Naive thymus-derived CD8-positive, alpha-beta T cell (primary cell): Measurements from ENCODE around the gene C1orf174. TPM values are rescaled to one million over a fixed set of nuclear protein-coding genes. Genes with fewer than 3 reads are reported as not detected.
"Not testable (repeated sequence)": the region's sequence is repeated elsewhere in the genome, so short reads cannot be mapped to it uniquely, and the experiment has no call there.

Source experiments
- ATAC-seq, 2 donors: fragments of 150-1000 bp; cut with Tn5 transposase in 1 of 2; sonication (Bioruptor Pico), chemical (Tn5 transposase) in 1 of 2; 1 replicate in 1 of 2; 2 replicates in 1 of 2; pipeline ENCODE4 v1.10.0; 2021; ENCODE audit warnings: mild to moderate bottlenecking in 2 of 2, moderate library complexity in 2 of 2
- POLR2A ChIA-PET: fragments of 350-600 bp; sonication (Branson Sonifier 250); formaldehyde crosslinking; loops from one replicate; lab custom pipeline; 2021; ENCODE audit warnings: antibody characterized with exemption; lab: Charles Lee
- DNase-seq, 10 donors: peaks; one replicate each; pipeline versions ENCODE4 v3.0.0 to v3.0.0-alpha.2; 2020 to 2022
- H3K27ac Mint-ChIP-seq, 10 donors: one replicate each; pipeline ENCODE4 v1.8.0; 2020 to 2022; ENCODE audit warnings: mild to moderate bottlenecking in 10 of 10, mixed read lengths in 10 of 10, moderate library complexity in 4 of 10, inconsistent platforms in 1 of 10
- H3K27me3 Mint-ChIP-seq, 5 donors: one replicate each; pipeline ENCODE4 v1.8.0; 2021 to 2022; ENCODE audit warnings: mixed read lengths in 5 of 5
- H3K36me3 Mint-ChIP-seq, 3 donors: one replicate each; pipeline ENCODE4 v1.8.0; 2020 to 2022; ENCODE audit warnings: mixed read lengths in 3 of 3, mild to moderate bottlenecking in 2 of 3, inconsistent platforms in 1 of 3
- H3K4me1 Mint-ChIP-seq, 4 donors: one replicate each; pipeline ENCODE4 v1.8.0; 2021 to 2022; ENCODE audit warnings: mixed read lengths in 4 of 4
- H3K4me3 Mint-ChIP-seq, 10 donors: one replicate each; pipeline ENCODE4 v1.8.0; 2020 to 2022; ENCODE audit warnings: mild to moderate bottlenecking in 10 of 10, mixed read lengths in 10 of 10, moderate library complexity in 6 of 10, inconsistent platforms in 1 of 10
- H3K9me3 Mint-ChIP-seq, 9 donors: one replicate each; pipeline ENCODE4 v1.8.0; 2020 to 2022; ENCODE audit warnings: mixed read lengths in 9 of 9, mild to moderate bottlenecking in 3 of 9, inconsistent platforms in 1 of 9, moderate library complexity in 1 of 9
- polyA plus RNA-seq, 3 donors: library from polyadenylated mRNA; unstranded; fragments of 300-500 nt; fragmentation: Illumina TruSeq; gene quantifications; one replicate each; pipeline ENCODE4 v1.2.3, GENCODE V29; 2021
- total RNA-seq, 8 experiments: library from RNA in 2 of 8; stranded (reverse) in 2 of 8; gene quantifications; one replicate each; pipeline ENCODE4 v1.2.3 and lab custom pipeline; 2021 to 2026

The C1orf174 gene
- total and polyA plus RNA-seq, 5 experiments from 2014 or later = 16.4 to 29.9 (median 27.6) TPM

DNA sequence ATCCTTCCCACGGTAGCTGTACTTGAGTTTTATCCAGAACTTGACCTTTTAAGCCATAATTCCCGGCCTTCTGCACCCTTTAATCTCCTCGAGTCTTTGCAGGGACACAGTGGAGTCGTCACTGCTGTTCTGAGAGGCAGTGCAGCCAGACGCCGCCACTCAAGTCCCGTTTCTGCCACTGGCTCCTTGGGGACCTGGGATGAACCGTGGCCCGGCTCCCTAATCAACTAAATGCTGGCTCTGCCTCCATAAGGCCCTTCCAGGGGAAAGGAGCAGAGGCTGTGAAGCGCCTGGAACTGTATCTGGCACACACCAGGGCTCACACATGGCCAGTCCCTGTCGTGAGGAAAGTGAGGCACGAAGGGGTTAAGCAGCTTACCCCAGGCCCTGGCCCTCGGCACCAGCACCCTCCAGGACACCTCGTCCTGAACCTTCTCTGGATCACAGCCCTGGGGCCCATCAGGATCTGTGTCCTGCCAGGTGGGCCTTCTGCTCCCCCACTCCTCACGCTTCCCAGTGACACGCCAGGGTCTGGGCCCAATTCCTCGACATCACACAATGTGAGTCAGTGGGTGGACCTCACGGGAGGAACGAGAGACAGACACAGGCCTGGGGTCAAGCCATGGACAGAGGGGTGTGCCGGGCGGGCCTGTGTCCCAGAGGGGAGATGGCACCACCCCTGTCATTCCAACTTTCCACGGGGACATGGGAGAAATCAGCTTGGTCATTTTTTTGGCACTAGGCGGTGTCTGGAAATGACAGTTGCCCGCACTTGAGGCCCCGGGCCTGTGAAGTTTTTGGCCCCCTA lies 23.5 kb upstream of the C1orf174 start:
- no peak overlapping the region for H3K4me3 Mint-ChIP-seq
- peaks cover 0 to 2% (median 0%) of the 10 kb centered on the region in 4 donors for H3K4me1 Mint-ChIP-seq

DNA sequence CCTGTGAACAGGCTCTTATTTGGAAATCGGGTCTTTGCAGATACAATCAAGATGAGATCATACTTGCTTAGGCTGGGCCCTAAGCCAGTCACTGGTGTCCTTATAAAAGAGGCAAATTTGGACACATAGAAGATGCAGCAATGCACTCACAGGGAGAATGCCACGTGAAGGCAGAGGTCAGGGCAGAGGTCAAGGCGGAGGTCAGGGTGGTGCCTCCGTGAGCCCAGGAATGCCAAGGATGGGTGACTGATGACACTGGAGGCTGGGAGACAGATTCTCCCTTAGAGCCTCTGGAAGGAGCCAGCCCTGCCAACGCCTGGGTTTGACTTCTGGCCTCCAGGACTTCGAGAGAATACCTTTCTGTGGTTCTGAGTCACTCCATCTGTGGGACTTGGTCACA lies 22.8 kb upstream of the C1orf174 start:
- POLR2A ChIA-PET = no interaction called here
- no peak for ATAC-seq
- no peak for DNase-seq

More for the DNA sequence above, 23.5 kb upstream of the C1orf174 start:
- H3K9me3 Mint-ChIP-seq = no peaks in the 10 kb centered on the region
- DNase-seq (no peak), ATAC-seq (no peak)
- POLR2A ChIA-PET = no interaction called here
- H3K27ac Mint-ChIP-seq = no peak overlapping the region
- H3K36me3 Mint-ChIP-seq = no peaks in the 10 kb centered on the region
- peaks cover 2 to 25% (median 5%) of the 10 kb centered on the region in 5 donors for H3K27me3 Mint-ChIP-seq

DNA sequence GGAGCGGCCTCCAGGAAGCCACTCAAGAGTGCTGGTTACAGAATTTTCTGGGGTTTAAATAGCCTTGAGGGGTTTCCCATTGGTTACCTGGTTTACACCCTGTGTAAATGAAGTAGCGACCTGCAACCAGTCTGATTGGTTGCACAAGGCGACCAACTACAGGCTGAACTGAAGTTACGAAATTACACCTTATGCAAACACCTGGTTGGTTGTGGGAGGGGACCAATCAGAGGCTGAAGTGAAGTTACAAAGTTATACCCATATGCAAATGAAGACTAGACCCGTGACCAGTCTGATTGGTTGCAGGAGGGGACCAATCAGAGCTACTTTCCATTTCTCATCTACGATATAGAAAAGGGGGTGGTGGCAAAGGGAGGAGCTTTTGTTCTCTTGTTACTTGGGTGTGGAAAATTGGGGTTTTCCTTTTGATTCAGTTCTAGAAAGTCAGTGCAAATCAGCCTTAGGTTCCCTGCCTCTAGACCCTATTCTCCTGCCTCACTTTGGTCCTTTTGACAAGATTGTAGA lies 22.2 kb upstream of the C1orf174 start:
- no peaks in the 10 kb centered on the region for H3K9me3 Mint-ChIP-seq
- ATAC-seq = peak in 1 of 2 donors; percentile 18
- no peak overlapping the region for H3K27ac Mint-ChIP-seq
- DNase-seq = no peak
- no peaks in the 10 kb centered on the region for H3K36me3 Mint-ChIP-seq
- POLR2A ChIA-PET = no interaction called here
- no peak overlapping the region for H3K4me3 Mint-ChIP-seq
- peaks cover 2 to 26% (median 9%) of the 10 kb centered on the region in 5 donors for H3K27me3 Mint-ChIP-seq
- peaks cover 0 to 2% (median 0%) of the 10 kb centered on the region in 4 donors for H3K4me1 Mint-ChIP-seq

More for the DNA sequence above, 22.8 kb upstream of the C1orf174 start:
- no peaks in the 10 kb centered on the region for H3K36me3 Mint-ChIP-seq
- H3K27me3 Mint-ChIP-seq = peaks cover 2 to 26% (median 9%) of the 10 kb centered on the region in 5 donors
- H3K4me1 Mint-ChIP-seq = peaks cover 0 to 2% (median 0%) of the 10 kb centered on the region in 4 donors
- no peak overlapping the region for H3K4me3 Mint-ChIP-seq
- H3K9me3 Mint-ChIP-seq = no peaks in the 10 kb centered on the region
- H3K27ac Mint-ChIP-seq = peak overlapping the region in 1 of 10 donors; percentile 7

DNA sequence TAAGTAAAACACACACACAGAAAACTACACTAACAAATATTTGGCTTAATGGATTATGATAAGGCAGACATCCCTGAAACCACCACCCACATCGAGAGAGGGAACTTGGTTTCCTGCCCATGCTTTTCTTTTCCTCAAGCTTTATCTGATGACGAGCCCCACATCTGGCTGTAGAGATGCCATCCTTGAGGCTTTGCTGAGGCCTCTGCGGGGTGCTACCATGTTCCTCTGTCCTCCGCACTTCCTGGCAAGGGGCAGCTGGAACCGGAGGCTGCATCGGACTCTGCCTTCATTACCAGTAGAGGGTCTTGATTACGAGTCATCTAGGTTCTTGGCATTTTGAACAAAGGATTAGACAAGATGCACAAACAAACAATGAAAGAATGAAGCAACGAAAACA lies 21.7 kb upstream of the C1orf174 start:
- Mint-ChIP-seq H3K27me3 (peaks cover 2 to 26% (median 9%) of the 10 kb centered on the region in 5 donors), H3K36me3 (no peaks in the 10 kb centered on the region), H3K4me3 (no peak overlapping the region), H3K27ac (no peak overlapping the region), H3K4me1 (peaks cover 0 to 2% (median 0%) of the 10 kb centered on the region in 4 donors), H3K9me3 (no peaks in the 10 kb centered on the region)
- ATAC-seq (no peak), DNase-seq (no peak)
- POLR2A ChIA-PET = no interaction called here

DNA sequence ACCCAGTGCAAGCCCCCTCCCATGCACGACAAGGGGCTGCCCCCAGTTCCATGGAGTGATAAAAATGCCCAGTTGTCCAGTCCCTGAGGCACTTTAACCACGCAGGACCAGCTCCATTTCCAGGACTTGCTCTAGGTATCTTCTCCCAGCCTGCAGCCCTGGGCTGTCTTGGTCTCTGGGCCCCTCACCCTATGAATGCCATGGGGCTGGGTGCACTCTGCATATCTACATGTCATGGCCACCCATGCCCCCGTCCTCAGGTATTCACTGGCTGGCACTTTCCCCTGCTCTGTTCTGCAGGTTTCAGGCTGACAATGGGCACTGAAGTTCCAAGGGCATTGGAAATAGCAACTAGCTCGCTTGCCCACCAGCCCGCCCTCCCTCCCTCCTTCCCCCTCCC lies 19.6 kb upstream of the C1orf174 start:
- Mint-ChIP-seq H3K4me1 (peaks cover 0 to 2% (median 0%) of the 10 kb centered on the region in 4 donors), H3K27me3 (peaks cover 0 to 25% (median 0%) of the 10 kb centered on the region in 5 donors), H3K27ac (no peak overlapping the region), H3K9me3 (no peaks in the 10 kb centered on the region), H3K36me3 (no peaks in the 10 kb centered on the region), H3K4me3 (no peak overlapping the region)
- DNase-seq (no peak), ATAC-seq (no peak)
- POLR2A ChIA-PET = no interaction called here

DNA sequence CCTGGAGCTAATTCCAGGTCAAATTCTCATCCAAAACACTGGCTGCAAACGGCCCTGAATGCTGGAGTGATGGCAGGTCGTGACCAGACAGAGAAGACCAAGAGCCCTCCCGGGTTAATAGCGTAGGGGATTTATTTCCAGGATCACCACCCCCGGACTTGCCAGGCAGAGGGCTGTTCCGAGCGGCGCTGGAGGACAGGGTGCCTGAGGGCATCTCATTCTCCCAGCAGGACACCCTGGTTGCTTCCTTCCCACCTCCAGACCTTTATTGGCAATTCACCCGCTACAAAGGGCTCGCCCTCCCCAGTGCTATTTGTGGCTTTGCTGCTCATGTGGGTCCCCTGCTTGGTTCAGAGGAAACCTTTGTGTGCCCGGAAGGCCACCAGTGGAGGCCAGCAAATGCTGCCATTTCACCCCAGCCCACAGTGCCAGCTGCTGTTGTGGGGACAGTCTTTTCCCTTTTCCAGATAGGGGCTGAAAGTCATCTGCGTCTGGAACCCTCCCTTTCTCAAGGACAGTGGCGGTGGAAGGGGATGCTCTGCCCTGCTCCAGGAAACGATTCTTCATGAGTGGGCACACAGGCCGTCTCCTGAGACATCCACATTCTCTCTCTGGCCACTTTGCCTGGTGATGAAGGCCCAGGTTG lies 19.0 kb upstream of the C1orf174 start:
- no peak for ATAC-seq
- Mint-ChIP-seq H3K4me1 (peaks cover 0 to 2% (median 0%) of the 10 kb centered on the region in 4 donors), H3K36me3 (no peaks in the 10 kb centered on the region), H3K9me3 (no peaks in the 10 kb centered on the region), H3K27ac (no peak overlapping the region), H3K27me3 (peaks cover 0 to 24% (median 0%) of the 10 kb centered on the region in 5 donors), H3K4me3 (no peak overlapping the region)
- DNase-seq = no peak
- POLR2A ChIA-PET = no interaction called here

DNA sequence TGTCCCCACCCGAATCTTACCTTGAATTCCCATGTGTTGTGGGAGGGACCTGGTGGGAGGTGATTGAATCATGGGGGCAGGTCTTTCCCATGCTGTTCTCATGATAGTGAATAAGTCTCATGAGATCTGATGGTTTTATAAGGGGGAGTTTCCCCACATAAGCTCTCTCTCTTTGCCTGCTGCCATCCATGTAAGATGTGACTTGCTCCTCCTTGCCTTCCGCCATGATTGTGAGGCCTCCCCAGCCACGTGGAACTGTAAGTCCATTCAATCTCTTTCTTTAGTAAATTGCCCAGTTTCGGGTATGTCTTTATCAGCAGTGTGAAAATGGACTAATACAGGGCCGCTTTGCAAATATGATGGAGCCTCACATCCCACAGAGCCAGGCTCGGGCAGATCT lies 18.3 kb upstream of the C1orf174 start:
- H3K9me3 Mint-ChIP-seq, H3K27ac Mint-ChIP-seq, DNase-seq, POLR2A ChIA-PET, H3K4me1 Mint-ChIP-seq, H3K36me3 Mint-ChIP-seq, H3K4me3 Mint-ChIP-seq, ATAC-seq: not testable (repeated sequence)
- peaks cover 0 to 20% (median 0%) of the 10 kb centered on the region in 5 donors for H3K27me3 Mint-ChIP-seq

DNA sequence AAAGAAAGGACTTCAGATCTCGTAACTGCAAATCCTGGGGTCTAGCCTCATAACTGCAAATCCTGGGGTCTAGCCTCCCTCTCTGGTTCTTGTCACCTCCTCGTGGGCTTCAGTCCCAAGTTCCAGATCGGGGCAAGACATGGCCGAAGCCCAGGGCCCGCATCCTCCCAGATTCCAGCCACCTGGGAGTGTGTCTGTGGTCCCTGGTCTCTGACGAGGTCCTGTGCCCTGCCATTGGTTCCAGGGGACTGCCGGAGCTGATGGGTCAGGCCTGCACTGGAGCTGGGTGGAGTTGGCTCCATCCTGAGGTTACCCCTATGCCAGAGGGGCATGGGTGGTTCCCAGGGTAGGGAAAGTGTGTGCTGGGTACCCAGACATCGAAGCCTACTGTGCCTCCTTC lies 17.7 kb upstream of the C1orf174 start:
- POLR2A ChIA-PET = no interaction called here
- H3K4me3 Mint-ChIP-seq = no peak overlapping the region
- no peaks in the 10 kb centered on the region for H3K9me3 Mint-ChIP-seq
- ATAC-seq (no peak), DNase-seq (no peak)
- no peaks in the 10 kb centered on the region for H3K36me3 Mint-ChIP-seq
- no peak overlapping the region for H3K27ac Mint-ChIP-seq
- peaks cover 0 to 2% (median 0%) of the 10 kb centered on the region in 4 donors for H3K4me1 Mint-ChIP-seq
- peaks cover 0 to 18% (median 0%) of the 10 kb centered on the region in 5 donors for H3K27me3 Mint-ChIP-seq

DNA sequence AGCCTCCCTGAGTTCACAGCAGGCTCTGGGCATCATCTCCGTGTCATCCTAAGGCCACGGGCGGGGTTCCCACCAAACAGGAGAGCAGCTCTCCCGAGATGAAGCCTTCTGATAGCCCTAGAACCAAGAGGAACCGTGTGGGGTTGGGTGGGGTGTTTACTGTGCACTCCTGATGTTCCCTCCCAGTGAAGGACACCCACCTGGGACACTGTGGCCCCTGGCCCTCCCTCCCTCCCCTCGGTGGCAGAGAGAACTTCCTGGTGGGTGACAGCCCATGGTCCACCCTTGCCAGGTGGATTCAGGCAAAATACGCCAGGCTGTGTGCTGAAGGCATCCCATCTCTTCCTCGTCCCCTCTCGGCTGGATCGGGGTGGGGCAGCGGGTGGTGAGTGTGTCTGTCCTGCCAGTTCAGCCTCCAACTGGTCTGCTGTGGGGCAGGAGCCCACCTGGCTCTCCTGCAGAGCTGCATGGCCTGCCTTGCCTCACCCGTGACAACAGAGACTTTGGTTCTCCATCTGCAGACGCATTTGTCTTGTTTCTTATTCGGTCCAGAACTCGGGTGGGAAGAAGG lies 15.6 kb upstream of the C1orf174 start:
- Mint-ChIP-seq H3K27me3 (peaks cover 0 to 14% (median 0%) of the 10 kb centered on the region in 5 donors), H3K4me1 (peaks cover 0 to 5% (median 1%) of the 10 kb centered on the region in 4 donors), H3K4me3 (no peak overlapping the region), H3K9me3 (no peaks in the 10 kb centered on the region), H3K27ac (no peak overlapping the region), H3K36me3 (no peaks in the 10 kb centered on the region)
- POLR2A ChIA-PET = no interaction called here
- ATAC-seq (no peak), DNase-seq (no peak)

DNA sequence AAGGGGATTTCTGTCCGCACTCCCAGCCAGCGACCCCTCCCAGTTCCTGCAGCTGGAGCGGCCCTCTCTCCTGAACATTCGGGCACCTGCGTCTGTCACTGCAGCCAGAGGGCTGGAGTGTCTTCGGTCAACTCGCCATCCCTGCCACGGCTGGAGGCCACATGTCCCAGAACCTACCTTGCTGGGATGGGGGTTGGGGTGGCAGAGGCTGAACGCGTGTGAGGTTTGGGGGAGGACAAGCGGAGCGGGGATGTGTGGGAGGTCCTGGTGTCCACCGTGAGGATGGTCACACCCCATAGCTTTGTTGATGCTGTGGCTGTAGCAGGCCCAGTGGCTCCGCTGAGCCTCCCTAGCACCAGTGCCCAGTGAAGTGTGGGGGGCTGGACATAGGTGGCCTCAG lies 14.8 kb upstream of the C1orf174 start:
- H3K27me3 Mint-ChIP-seq = peaks cover 0 to 12% (median 0%) of the 10 kb centered on the region in 5 donors
- DNase-seq = no peak

DNA sequence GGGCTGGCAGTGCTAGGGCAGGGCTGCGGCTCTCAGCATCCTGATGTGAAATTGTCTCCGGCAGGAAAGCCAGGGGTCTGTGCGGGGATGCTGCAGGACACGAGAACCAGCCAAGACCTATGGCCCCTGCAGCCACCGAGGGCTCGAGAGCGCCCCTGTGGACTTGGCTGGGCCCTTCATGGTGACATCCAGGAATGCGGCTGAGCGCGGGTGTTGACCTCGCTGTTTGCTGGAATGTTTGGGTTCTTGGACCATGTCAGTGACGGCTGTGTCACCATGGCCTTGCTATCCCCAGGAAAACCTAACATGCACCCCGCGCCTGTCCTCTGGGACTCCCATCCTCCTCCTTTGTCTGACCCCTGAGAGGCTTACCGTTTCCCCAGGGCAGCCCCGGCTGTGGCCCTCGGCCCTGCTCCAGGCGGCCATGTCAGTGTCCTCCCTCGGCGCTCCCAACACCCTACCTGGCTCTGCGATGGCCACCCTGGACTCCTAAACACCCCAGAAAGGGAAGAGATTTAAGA lies 14.3 kb upstream of the C1orf174 start:
- Mint-ChIP-seq H3K36me3 (no peaks in the 10 kb centered on the region), H3K4me3 (no peak overlapping the region), H3K27me3 (peaks cover 0 to 12% (median 0%) of the 10 kb centered on the region in 5 donors), H3K27ac (no peak overlapping the region), H3K4me1 (peaks cover 0 to 8% (median 3%) of the 10 kb centered on the region in 4 donors), H3K9me3 (no peaks in the 10 kb centered on the region)
- DNase-seq (no peak), ATAC-seq (no peak)
- POLR2A ChIA-PET = no interaction called here

More for the DNA sequence above, 14.8 kb upstream of the C1orf174 start:
- peaks cover 0 to 5% (median 2%) of the 10 kb centered on the region in 4 donors for H3K4me1 Mint-ChIP-seq
- no peak overlapping the region for H3K4me3 Mint-ChIP-seq
- no peak overlapping the region for H3K27ac Mint-ChIP-seq
- no peaks in the 10 kb centered on the region for H3K36me3 Mint-ChIP-seq
- H3K9me3 Mint-ChIP-seq = no peaks in the 10 kb centered on the region
- ATAC-seq = no peak
- POLR2A ChIA-PET = no interaction called here

DNA sequence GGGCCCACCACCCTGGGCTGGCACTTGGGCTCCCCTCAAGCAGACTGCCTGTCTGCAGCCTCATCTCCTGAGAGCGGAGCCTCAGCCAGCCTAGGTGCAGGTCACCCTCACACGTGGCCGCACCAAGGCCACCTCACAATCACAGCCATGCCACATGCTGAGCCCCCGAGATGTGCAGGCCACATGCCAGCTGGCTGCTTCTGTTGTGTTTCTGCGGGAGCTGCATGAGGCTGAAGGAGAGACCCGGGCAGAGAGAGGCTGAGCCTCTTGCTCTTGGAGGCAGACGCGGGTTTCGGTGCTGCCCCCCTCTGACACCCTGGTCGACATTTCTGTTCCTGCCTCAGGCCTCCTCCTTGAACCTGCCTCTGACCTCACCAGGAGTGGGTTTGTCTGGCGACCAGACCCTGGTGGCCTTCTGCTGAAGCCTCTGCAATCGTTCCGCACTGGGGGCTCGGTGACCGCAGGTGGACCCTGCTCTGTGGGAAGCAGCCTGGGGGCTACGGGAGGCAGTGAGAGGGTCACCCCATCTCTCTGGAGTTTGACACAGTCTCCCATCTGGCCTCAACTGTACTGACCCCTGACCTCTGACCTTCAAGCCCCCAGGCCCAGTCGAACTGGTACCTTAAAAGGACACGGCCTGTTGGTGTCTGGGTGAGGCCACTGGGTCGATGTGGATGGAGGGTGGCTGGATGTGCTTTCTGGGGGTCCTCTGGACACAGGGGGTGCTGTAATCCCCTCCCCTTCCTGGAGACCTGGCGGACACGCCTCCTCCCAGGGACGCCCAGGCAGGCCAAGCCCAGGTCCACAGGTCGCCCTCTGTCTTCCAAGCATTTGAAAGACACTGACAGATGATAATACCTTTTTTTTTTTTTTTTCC lies 13.0 kb upstream of the C1orf174 start:
- no peak overlapping the region for H3K4me3 Mint-ChIP-seq
- H3K36me3 Mint-ChIP-seq = no peaks in the 10 kb centered on the region
- peaks cover 0 to 5% (median 0%) of the 10 kb centered on the region in 5 donors for H3K27me3 Mint-ChIP-seq
- peaks cover 0 to 8% (median 3%) of the 10 kb centered on the region in 4 donors for H3K4me1 Mint-ChIP-seq
- no peak for ATAC-seq
- no peak for DNase-seq
- H3K27ac Mint-ChIP-seq = no peak overlapping the region
- POLR2A ChIA-PET = no interaction called here
- no peaks in the 10 kb centered on the region for H3K9me3 Mint-ChIP-seq
